ENCODE measurements around the gene GLYR1. TPM values are rescaled to one million over a fixed set of nuclear protein-coding genes. Genes with fewer than 3 reads are reported as not detected.

The GLYR1 gene
- total and polyA plus RNA-seq, 2 donors from 2014 or later: 47.9 to 119 TPM

DNA sequence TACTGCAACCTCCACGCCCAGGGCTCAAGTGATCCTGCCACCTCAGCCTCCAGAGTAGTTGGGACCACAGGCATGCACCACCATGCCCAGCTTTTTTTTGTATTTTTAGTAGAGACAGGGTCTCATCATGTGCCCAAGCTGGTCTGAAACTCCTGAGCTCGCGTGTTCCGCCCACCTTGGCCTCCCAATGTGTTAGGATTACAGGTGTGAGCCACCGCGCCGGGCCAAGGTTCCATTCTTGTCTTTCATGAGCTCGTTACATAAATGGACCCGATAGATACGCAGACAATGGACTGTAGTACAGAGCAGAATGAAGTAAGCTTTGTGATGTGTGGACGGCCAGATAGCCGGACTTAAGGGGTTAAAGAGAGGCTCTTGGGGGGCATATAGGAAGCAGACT, 19.5 kb upstream of the GLYR1 start:
- Histone ChIP-seq H3K27me3 (ENCODE audit: control insufficient read depth, insufficient read depth, low read length) (no peaks in the 10 kb centered on the region), H3K27ac (ENCODE audit: low read depth in 2 of 2, low read length in 2 of 2) (no peak overlapping the region), H3K36me3 (ENCODE audit: control insufficient read depth in 2 of 3, insufficient read depth in 3 of 3, low read length in 3 of 3) (peaks cover 0 to 28% (median 22%) of the 10 kb centered on the region in 3 donors), H3K4me1 (ENCODE audit: control insufficient read depth in 2 of 3, insufficient read depth in 2 of 3, low read depth in 1 of 3, low read length in 3 of 3) (peaks cover 3 to 29% (median 25%) of the 10 kb centered on the region in 3 donors), H3K9ac (ENCODE audit: low read length in 3 of 3) (no peak overlapping the region), H3K4me3 (ENCODE audit: low read length in 3 of 3) (no peak overlapping the region), H3K9me3 (ENCODE audit: control insufficient read depth in 2 of 3, insufficient read depth in 1 of 3, low read length in 3 of 3) (no peaks in the 10 kb centered on the region)
- peak in 1 of 5 donors; percentile 51 for DNase-seq
- no peak for TF ChIP-seq CTCF (IDR thresholded peaks at IDR 0.05; ENCODE audit: borderline replicate concordance, extremely low read depth, insufficient read depth)
- FAIRE-seq: no peak
- intact Hi-C loops (cut with DNase I): no loop called here

- Histone ChIP-seq H3K36me3 (ENCODE audit: control insufficient read depth in 2 of 3, insufficient read depth in 3 of 3, low read length in 3 of 3) (peaks cover 0 to 32% (median 19%) of the 10 kb centered on the region in 3 donors), H3K27ac (ENCODE audit: low read depth in 2 of 2, low read length in 2 of 2) (no peak overlapping the region), H3K9ac (ENCODE audit: low read length in 3 of 3) (no peak overlapping the region), H3K27me3 (ENCODE audit: control insufficient read depth, insufficient read depth, low read length) (no peaks in the 10 kb centered on the region), H3K4me1 (ENCODE audit: control insufficient read depth in 2 of 3, insufficient read depth in 2 of 3, low read depth in 1 of 3, low read length in 3 of 3) (peaks cover 3 to 29% (median 25%) of the 10 kb centered on the region in 3 donors), H3K4me3 (ENCODE audit: low read length in 3 of 3) (no peak overlapping the region), H3K9me3 (ENCODE audit: control insufficient read depth in 2 of 3, insufficient read depth in 1 of 3, low read length in 3 of 3) (no peaks in the 10 kb centered on the region)
- no peak for FAIRE-seq
- no peak for TF ChIP-seq CTCF (IDR thresholded peaks at IDR 0.05; ENCODE audit: borderline replicate concordance, extremely low read depth, insufficient read depth)
- intact Hi-C loops (cut with DNase I): no loop called here
- DNase-seq: peak in 1 of 5 donors; percentile 61
Observed at GRCh38 chr16:4865231-4865860, 18.3 kb upstream of the GLYR1 start.

GRCh38 chr16:4864728-4865127, 17.6 kb upstream of the GLYR1 start:
- no peak for TF ChIP-seq CTCF (IDR thresholded peaks at IDR 0.05; ENCODE audit: borderline replicate concordance, extremely low read depth, insufficient read depth)
- Histone ChIP-seq H3K36me3 (ENCODE audit: control insufficient read depth in 2 of 3, insufficient read depth in 3 of 3, low read length in 3 of 3) (peaks cover 0 to 33% (median 23%) of the 10 kb centered on the region in 3 donors), H3K27me3 (ENCODE audit: control insufficient read depth, insufficient read depth, low read length) (no peaks in the 10 kb centered on the region), H3K4me3 (ENCODE audit: low read length in 3 of 3) (no peak overlapping the region), H3K27ac (ENCODE audit: low read depth in 2 of 2, low read length in 2 of 2) (no peak overlapping the region), H3K9me3 (ENCODE audit: control insufficient read depth in 2 of 3, insufficient read depth in 1 of 3, low read length in 3 of 3) (no peaks in the 10 kb centered on the region), H3K9ac (ENCODE audit: low read length in 3 of 3) (no peak overlapping the region), H3K4me1 (ENCODE audit: control insufficient read depth in 2 of 3, insufficient read depth in 2 of 3, low read depth in 1 of 3, low read length in 3 of 3) (peaks cover 3 to 25% (median 23%) of the 10 kb centered on the region in 3 donors)
- intact Hi-C loops (cut with DNase I): no loop called here
- FAIRE-seq (no peak), DNase-seq (no peak)

Data from kidney (tissue), 14 donors.